GM19238 (cell line): Measurements from ENCODE around the gene QKI.
"Not testable (repeated sequence)": the region's sequence is repeated elsewhere in the genome, so short reads cannot be mapped to it uniquely, and the experiment has no call there.

Experiments
- DNase-seq: peaks from one replicate; pipeline ENCODE4 v3.0.0; 2011; ENCODE audit warnings: low spot score; ENCODE audit not compliant: insufficient read length

The QKI gene

GRCh38 chr6:163476946-163477345 lies 62.4 kb downstream of the QKI start:
- DNase-seq = not testable (repeated sequence)

- DNase-seq = no peak
These were observed 68.6 kb downstream of the QKI start for GRCh38 chr6:163483107-163483506.

GRCh38 chr6:163485388-163485851 lies 70.9 kb downstream of the QKI start:
- no peak for DNase-seq

- no peak for DNase-seq
These were observed 72.3 kb downstream of the QKI start for GRCh38 chr6:163486821-163487220.

GRCh38 chr6:163487606-163488005 lies 73.1 kb downstream of the QKI start:
- no peak for DNase-seq

- no peak for DNase-seq
These were observed 75.1 kb downstream of the QKI start for GRCh38 chr6:163489584-163489983.

GRCh38 chr6:163490826-163491577 lies 76.5 kb downstream of the QKI start:
- no peak for DNase-seq

GRCh38 chr6:163491737-163492300 lies 77.3 kb downstream of the QKI start:
- DNase-seq = no peak

GRCh38 chr6:163494279-163494727 lies 79.8 kb downstream of the QKI start:
- DNase-seq = no peak

GRCh38 chr6:163496205-163496604 lies 81.7 kb downstream of the QKI start:
- DNase-seq = no peak

GRCh38 chr6:163500105-163500504 lies 85.6 kb downstream of the QKI start:
- no peak for DNase-seq

- DNase-seq = no peak
These were observed 86.5 kb downstream of the QKI start for GRCh38 chr6:163501026-163501425.

GRCh38 chr6:163501439-163501838 lies 86.9 kb downstream of the QKI start:
- DNase-seq = no peak

GRCh38 chr6:163504984-163505640 lies 90.6 kb downstream of the QKI start:
- no peak for DNase-seq

- DNase-seq = no peak
These were observed 93.4 kb downstream of the QKI start for GRCh38 chr6:163507965-163508364.

- DNase-seq = no peak
These were observed 98.5 kb downstream of the QKI start for GRCh38 chr6:163513003-163513402.

GRCh38 chr6:163513570-163514166 lies 99.2 kb downstream of the QKI start:
- no peak for DNase-seq

- no peak for DNase-seq
These were observed 102.4 kb downstream of the QKI start for GRCh38 chr6:163516908-163517307.

GRCh38 chr6:163520956-163521355 lies 106.4 kb downstream of the QKI start:
- no peak for DNase-seq

GRCh38 chr6:163522033-163522432 lies 107.5 kb downstream of the QKI start:
- DNase-seq = no peak

GRCh38 chr6:163525926-163526325 lies 111.4 kb downstream of the QKI start:
- DNase-seq = no peak

- no peak for DNase-seq
These were observed 111.8 kb downstream of the QKI start for GRCh38 chr6:163526346-163526745.
